ENCODE results near the gene EDC3. TPM values are rescaled to one million over a fixed set of nuclear protein-coding genes. Genes with fewer than 3 reads are reported as not detected.

The EDC3 gene
- total and polyA plus RNA-seq, 2 experiments from 2014 or later, result 13.8 to 26.5 TPM

- no peak for DNase-seq (ENCODE audit: low spot score)
- Histone ChIP-seq H3K79me2 (replicated peaks; ENCODE audit: insufficient read depth) (no peaks in the 10 kb centered on the region), H4K20me1 (replicated peaks; ENCODE audit: insufficient read depth) (no peaks in the 10 kb centered on the region), H3K4me3 (no peak overlapping the region), H3F3A (replicated peaks; ENCODE audit: low read depth) (no peaks in the 10 kb centered on the region), H3K4me2 (no peak overlapping the region), H3K27ac (ENCODE audit: low read depth) (no peak overlapping the region), H3K9me2 (ENCODE audit: insufficient read depth) (no peaks in the 10 kb centered on the region; the same call in 1 of the 2 replicates), H3K27me3 (ENCODE audit: insufficient read depth) (no peaks in the 10 kb centered on the region), H3K4me1 (ENCODE audit: insufficient read depth) (no peaks in the 10 kb centered on the region), H2AFZ (no peak overlapping the region), H3K36me3 (ENCODE audit: insufficient read depth) (no peaks in the 10 kb centered on the region)
- no peak for TF ChIP-seq JUNB (IDR thresholded peaks at IDR 0.05; ENCODE audit: unreplicated experiment)
- TF ChIP-seq POLR2AphosphoS5 (IDR thresholded peaks at IDR 0.05; ENCODE audit: low read depth), result no peak
- TF ChIP-seq ZNF114 (CRISPR knock-in tag; IDR thresholded peaks at IDR 0.05), result no peak
- TF ChIP-seq, protein P1, sequence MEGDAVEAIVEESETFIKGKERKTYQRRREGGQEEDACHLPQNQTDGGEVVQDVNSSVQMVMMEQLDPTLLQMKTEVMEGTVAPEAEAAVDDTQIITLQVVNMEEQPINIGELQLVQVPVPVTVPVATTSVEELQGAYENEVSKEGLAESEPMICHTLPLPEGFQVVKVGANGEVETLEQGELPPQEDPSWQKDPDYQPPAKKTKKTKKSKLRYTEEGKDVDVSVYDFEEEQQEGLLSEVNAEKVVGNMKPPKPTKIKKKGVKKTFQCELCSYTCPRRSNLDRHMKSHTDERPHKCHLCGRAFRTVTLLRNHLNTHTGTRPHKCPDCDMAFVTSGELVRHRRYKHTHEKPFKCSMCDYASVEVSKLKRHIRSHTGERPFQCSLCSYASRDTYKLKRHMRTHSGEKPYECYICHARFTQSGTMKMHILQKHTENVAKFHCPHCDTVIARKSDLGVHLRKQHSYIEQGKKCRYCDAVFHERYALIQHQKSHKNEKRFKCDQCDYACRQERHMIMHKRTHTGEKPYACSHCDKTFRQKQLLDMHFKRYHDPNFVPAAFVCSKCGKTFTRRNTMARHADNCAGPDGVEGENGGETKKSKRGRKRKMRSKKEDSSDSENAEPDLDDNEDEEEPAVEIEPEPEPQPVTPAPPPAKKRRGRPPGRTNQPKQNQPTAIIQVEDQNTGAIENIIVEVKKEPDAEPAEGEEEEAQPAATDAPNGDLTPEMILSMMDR (conservative IDR thresholded peaks at IDR 0.05; ENCODE audit: low read depth in 2 of 2), result no peak
- TF ChIP-seq EZH2 (IDR thresholded peaks at IDR 0.05; ENCODE audit: low read depth, unreplicated experiment), result no peak
- TF ChIP-seq STAT1 (IDR thresholded peaks at IDR 0.05; ENCODE audit: unreplicated experiment), result no peak
- no peak for TF ChIP-seq ETS1 (IDR thresholded peaks at IDR 0.05)
- no peak for TF ChIP-seq CREB1 (CRISPR knock-in tag; IDR thresholded peaks at IDR 0.05; ENCODE audit: low read depth)
- TF ChIP-seq ZNF462 (CRISPR knock-in tag; IDR thresholded peaks at IDR 0.05), result no peak
- no peak for TF ChIP-seq EZH2phosphoT487 (IDR thresholded peaks at IDR 0.05; ENCODE audit: unreplicated experiment)
- TF ChIP-seq REST (IDR thresholded peaks at IDR 0.05; ENCODE audit: unreplicated experiment), result no peak
- TF ChIP-seq NANOG (IDR thresholded peaks at IDR 0.05; ENCODE audit: borderline replicate concordance), result no peak
- ATAC-seq, result no peak
- Mint-ChIP-seq H3K4me1 (no peaks in the 10 kb centered on the region; the same call in 2 of the 3 replicates), H3K4me3 (no peak overlapping the region), H3K27ac (no peak overlapping the region), H3K27me3 (ENCODE audit: insufficient read depth, low read depth, poor library complexity) (peaks cover 19% of the 10 kb centered on the region), H3K36me3 (ENCODE audit: low read depth) (no peaks in the 10 kb centered on the region), H3K9me3 (peaks cover 3% of the 10 kb centered on the region; the same call in 2 of the 3 replicates)
Observed at GRCh38 chr15:74733269-74733668, 37.4 kb upstream of the EDC3 start.

All from GM23338 (cell line).